HUES48 (cell line): Measurements from ENCODE around the gene ZPBP2.

Experiments
- H3K27ac ChIP-seq: one replicate; pipeline ENCODE4 v1.7.0; 2013; ENCODE audit warnings: low read depth, low read length, inconsistent platforms
- H3K27me3 ChIP-seq: 2 replicates; pipeline ENCODE4 v1.6.1; 2013; ENCODE audit warnings: mild to moderate bottlenecking, low read length; ENCODE audit not compliant: control insufficient read depth, insufficient read depth
- H3K36me3 ChIP-seq: 2 replicates; pipeline ENCODE4 v1.6.1; 2013; ENCODE audit warnings: low read length; ENCODE audit not compliant: control insufficient read depth, insufficient read depth
- H3K4me1 ChIP-seq: 2 replicates; pipeline ENCODE4 v1.6.1; 2013; ENCODE audit warnings: mild to moderate bottlenecking, low read length; ENCODE audit not compliant: control insufficient read depth, insufficient read depth
- H3K4me3 ChIP-seq: 2 replicates; pipeline ENCODE4 v1.5.1; 2013; ENCODE audit warnings: mild to moderate bottlenecking, low read depth, low read length
- H3K9ac ChIP-seq: 2 replicates; pipeline ENCODE4 v1.6.1; 2013; ENCODE audit warnings: mild to moderate bottlenecking, low read depth, low read length, moderate library complexity
- H3K9me3 ChIP-seq: 2 replicates; pipeline ENCODE4 v1.6.1; 2013; ENCODE audit warnings: low read length; ENCODE audit not compliant: control insufficient read depth, insufficient read depth

ZPBP2 gene

DNA sequence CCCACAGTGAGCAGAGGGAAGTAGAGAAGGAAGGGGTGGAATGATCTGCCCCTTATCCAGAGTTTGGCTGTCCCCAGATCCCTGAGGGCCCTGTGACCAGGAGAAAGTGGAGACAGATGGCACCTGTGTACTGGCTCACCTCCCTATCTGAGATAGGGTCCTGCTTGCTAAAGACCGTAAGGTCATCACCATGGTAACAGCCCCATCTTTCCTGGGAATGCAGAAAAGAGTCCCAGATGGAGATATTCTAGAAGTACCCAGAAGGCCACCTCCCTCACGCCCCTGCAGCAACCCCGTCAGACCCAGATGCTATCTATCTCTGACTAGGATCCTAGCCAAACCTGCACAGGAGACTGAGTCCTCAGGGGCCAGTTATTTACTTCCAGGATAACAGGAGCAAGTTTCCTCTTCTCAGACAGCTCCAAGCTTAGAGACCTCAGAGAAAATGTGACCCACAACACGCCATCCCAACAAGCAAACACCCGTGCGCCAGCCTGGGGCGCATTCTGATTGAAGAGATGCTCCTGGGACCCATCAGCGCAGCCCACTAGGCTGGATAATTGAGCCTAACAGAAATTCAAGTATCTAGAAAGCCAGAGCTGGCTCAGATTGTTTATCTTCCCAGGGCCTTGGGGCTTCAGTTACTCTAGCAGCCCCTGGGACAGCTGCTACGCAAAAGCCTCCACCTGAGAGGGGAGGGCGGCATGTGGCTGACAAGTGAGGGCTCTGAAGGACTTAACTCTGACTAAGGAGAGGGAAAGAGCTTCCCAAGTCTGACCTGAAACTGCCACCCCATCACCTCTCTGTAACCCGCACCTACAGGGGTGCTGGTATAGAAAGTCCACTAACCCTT, 57.5 kb downstream of the ZPBP2 start:
- Histone ChIP-seq H3K4me1 (peaks cover 23% of the 10 kb centered on the region), H3K9me3 (no peaks in the 10 kb centered on the region), H3K27ac (no peak overlapping the region), H3K36me3 (peaks cover 36% of the 10 kb centered on the region), H3K27me3 (no peaks in the 10 kb centered on the region), H3K4me3 (no peak overlapping the region), H3K9ac (no peak overlapping the region)

DNA sequence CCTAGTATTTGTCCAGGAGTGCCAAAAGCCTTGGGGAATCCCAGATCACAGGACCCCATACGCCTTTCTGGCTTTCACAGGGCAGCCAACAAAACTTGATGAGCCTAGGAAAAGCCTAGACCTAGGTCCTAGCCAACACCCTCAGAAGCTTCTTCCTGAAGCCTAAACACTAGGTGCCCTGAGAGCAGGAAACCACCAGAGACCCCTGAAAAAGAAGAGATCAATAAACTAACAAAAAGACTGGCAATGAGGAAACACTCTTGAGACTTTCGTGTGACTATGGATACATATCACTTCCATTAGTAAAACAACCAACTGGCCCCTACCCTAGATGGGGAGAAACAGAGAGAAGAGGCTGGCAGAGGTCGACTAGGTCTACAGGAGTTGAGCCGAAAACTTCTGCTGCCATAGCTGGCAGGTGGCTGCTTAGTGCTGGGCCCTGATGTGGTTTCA, 58.2 kb downstream of the ZPBP2 start:
- Histone ChIP-seq H3K4me3 (peak overlapping the region; percentile 89), H3K9me3 (no peaks in the 10 kb centered on the region), H3K9ac (no peak overlapping the region), H3K27ac (no peak overlapping the region), H3K27me3 (no peaks in the 10 kb centered on the region), H3K36me3 (peaks cover 29% of the 10 kb centered on the region), H3K4me1 (peaks cover 23% of the 10 kb centered on the region)

DNA sequence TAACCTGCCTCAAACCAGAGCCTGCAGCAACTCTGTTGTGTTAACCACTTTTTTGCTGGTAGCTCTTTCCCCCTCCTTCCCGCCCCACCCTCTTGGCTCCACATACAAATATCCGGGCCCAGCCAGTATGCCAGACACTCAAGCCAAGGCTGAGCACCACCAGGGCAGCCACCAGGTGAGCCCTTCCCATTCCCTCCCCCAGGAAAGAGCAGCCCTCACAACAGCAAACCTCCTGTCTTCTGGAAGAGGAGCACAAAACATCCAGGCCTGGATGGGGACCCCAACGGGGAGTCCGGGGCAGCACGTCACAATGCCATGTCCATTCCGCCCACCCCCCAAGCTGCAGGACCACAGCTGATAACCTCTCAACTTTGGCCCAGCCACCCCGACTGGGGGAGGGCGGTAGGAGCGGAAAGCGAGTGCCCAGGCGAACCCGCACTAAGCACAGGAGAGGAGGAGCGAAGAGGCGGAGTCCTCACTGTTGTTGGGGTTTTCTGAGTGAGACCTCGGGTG, 58.6 kb downstream of the ZPBP2 start:
- Histone ChIP-seq H3K4me3 (peak overlapping the region; percentile 89), H3K9ac (peak overlapping the region; percentile 62; the same call in 1 of the 2 replicates), H3K27ac (peak overlapping the region; percentile 91)

More for the DNA sequence above, 58.6 kb downstream of the ZPBP2 start:
- H3K27me3 ChIP-seq, result no peaks in the 10 kb centered on the region
- peaks cover 25% of the 10 kb centered on the region for H3K36me3 ChIP-seq
- H3K9me3 ChIP-seq, result no peaks in the 10 kb centered on the region
- peaks cover 23% of the 10 kb centered on the region for H3K4me1 ChIP-seq
